Activated CD4-positive, CD25-positive, alpha-beta regulatory T cell treated with anti-CD3 and anti-CD28 coated beads, Interleukin-2, amount 50 U/mL, for 24 hours (primary cell): ENCODE data around the gene RALGAPA2.
A peak's percentile ranks its signal among the peaks of the same experiment; 100 is the strongest.

ENCODE experiments used
- ATAC-seq, 2 donors: fragments of 150-1000 bp; cut with Tn5 transposase; one replicate each; pipeline ENCODE4 v1.10.0; 2021; ENCODE audit warnings: mild to moderate bottlenecking in 1 of 2, moderate library complexity in 1 of 2

Gene RALGAPA2

GRCh38 chr20:20492521-20493332 lies 219.7 kb downstream of the RALGAPA2 start:
- ATAC-seq = no peak

- no peak for ATAC-seq
Measured at GRCh38 chr20:20491784-20492264, 220.6 kb downstream of the RALGAPA2 start.

- ATAC-seq = peak; percentile 76 to 77
Measured at GRCh38 chr20:20491110-20491783, 221.2 kb downstream of the RALGAPA2 start.

- no peak for ATAC-seq
Measured at GRCh38 chr20:20490673-20491072, 221.8 kb downstream of the RALGAPA2 start.

GRCh38 chr20:20489648-20490341 lies 222.6 kb downstream of the RALGAPA2 start:
- no peak for ATAC-seq

GRCh38 chr20:20489054-20489453 lies 223.4 kb downstream of the RALGAPA2 start:
- peak in 1 of 2 donors; percentile 15 for ATAC-seq

- no peak for ATAC-seq
Measured at GRCh38 chr20:20488388-20488787, 224.1 kb downstream of the RALGAPA2 start.

- ATAC-seq = no peak
Measured at GRCh38 chr20:20487811-20488210, 224.6 kb downstream of the RALGAPA2 start.

- no peak for ATAC-seq
Measured at GRCh38 chr20:20483328-20483727, 229.1 kb downstream of the RALGAPA2 start.

GRCh38 chr20:20482453-20482852 lies 230.0 kb downstream of the RALGAPA2 start:
- no peak for ATAC-seq

GRCh38 chr20:20480689-20481088 lies 231.8 kb downstream of the RALGAPA2 start:
- peak; percentile 35 to 36 for ATAC-seq

- ATAC-seq = no peak
Measured at GRCh38 chr20:20480126-20480525, 232.3 kb downstream of the RALGAPA2 start.

GRCh38 chr20:20477444-20478041 lies 234.9 kb downstream of the RALGAPA2 start:
- ATAC-seq = no peak

GRCh38 chr20:20476504-20476903 lies 235.9 kb downstream of the RALGAPA2 start:
- ATAC-seq = no peak

- ATAC-seq = no peak
Measured at GRCh38 chr20:20473657-20474056, 238.8 kb downstream of the RALGAPA2 start.

GRCh38 chr20:20472684-20473274 lies 239.7 kb downstream of the RALGAPA2 start:
- no peak for ATAC-seq

- ATAC-seq = peak in 1 of 2 donors; percentile 43
Measured at GRCh38 chr20:20466341-20466879, 246.0 kb downstream of the RALGAPA2 start.

GRCh38 chr20:20465252-20465651 lies 247.2 kb downstream of the RALGAPA2 start:
- no peak for ATAC-seq

GRCh38 chr20:20463933-20464374 lies 248.5 kb downstream of the RALGAPA2 start:
- no peak for ATAC-seq

GRCh38 chr20:20462185-20462584 lies 250.3 kb downstream of the RALGAPA2 start:
- no peak for ATAC-seq

GRCh38 chr20:20461551-20461950 lies 250.9 kb downstream of the RALGAPA2 start:
- no peak for ATAC-seq

- no peak for ATAC-seq
Measured at GRCh38 chr20:20459726-20460125, 252.7 kb downstream of the RALGAPA2 start.
